ENCODE data around the gene FAM50B.

DNA sequence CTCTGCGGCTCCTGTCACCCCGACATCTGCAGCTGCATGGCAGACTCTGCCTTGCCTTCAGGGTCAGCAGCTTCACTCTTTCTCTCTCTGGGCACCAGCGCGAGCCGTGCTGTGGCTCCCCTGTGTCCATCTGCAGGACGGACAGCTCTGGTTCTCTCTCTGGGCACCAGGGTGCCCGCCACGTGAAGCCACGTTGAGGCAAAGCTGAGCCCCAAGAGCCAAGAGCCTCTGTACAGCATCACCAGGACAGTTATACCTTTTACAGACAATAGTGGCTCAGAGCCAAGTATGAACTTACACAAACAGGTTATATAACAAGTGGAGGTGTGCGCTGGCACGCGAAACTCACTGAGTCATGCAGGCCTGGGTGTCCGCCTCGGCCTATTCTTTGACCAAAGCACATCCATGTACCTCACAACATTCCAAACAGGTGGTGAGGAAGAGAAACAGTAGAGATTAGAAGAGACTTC lies 50.8 kb downstream of the FAM50B start:
- TF ChIP-seq, protein P1, sequence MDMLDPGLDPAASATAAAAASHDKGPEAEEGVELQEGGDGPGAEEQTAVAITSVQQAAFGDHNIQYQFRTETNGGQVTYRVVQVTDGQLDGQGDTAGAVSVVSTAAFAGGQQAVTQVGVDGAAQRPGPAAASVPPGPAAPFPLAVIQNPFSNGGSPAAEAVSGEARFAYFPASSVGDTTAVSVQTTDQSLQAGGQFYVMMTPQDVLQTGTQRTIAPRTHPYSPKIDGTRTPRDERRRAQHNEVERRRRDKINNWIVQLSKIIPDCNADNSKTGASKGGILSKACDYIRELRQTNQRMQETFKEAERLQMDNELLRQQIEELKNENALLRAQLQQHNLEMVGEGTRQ (IDR thresholded peaks at IDR 0.05; ENCODE audit: borderline replicate concordance, low read depth, low read length): no peak
- TF ChIP-seq, protein P2, sequence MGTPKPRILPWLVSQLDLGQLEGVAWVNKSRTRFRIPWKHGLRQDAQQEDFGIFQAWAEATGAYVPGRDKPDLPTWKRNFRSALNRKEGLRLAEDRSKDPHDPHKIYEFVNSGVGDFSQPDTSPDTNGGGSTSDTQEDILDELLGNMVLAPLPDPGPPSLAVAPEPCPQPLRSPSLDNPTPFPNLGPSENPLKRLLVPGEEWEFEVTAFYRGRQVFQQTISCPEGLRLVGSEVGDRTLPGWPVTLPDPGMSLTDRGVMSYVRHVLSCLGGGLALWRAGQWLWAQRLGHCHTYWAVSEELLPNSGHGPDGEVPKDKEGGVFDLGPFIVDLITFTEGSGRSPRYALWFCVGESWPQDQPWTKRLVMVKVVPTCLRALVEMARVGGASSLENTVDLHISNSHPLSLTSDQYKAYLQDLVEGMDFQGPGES (IDR thresholded peaks at IDR 0.05): no peak
- TF ChIP-seq FOXK2 (IDR thresholded peaks at IDR 0.05) (no peak), BCL11A (IDR thresholded peaks at IDR 0.05; ENCODE audit: low read depth, low read length) (no peak), NBN (IDR thresholded peaks at IDR 0.05) (no peak), SIX5 (IDR thresholded peaks at IDR 0.05; ENCODE audit: low read depth, low read length, severe bottlenecking) (no peak), MYB (IDR thresholded peaks at IDR 0.05; ENCODE audit: borderline replicate concordance, low read depth, low read length) (no peak), SREBF2 (IDR thresholded peaks at IDR 0.05; ENCODE audit: low read length) (no peak), NR2C2 (IDR thresholded peaks at IDR 0.05; ENCODE audit: borderline replicate concordance, control insufficient read depth, insufficient read length, low read depth) (no peak), CREB1 (IDR thresholded peaks at IDR 0.05; ENCODE audit: low read depth) (no peak)
- TF ChIP-seq, protein P3, sequence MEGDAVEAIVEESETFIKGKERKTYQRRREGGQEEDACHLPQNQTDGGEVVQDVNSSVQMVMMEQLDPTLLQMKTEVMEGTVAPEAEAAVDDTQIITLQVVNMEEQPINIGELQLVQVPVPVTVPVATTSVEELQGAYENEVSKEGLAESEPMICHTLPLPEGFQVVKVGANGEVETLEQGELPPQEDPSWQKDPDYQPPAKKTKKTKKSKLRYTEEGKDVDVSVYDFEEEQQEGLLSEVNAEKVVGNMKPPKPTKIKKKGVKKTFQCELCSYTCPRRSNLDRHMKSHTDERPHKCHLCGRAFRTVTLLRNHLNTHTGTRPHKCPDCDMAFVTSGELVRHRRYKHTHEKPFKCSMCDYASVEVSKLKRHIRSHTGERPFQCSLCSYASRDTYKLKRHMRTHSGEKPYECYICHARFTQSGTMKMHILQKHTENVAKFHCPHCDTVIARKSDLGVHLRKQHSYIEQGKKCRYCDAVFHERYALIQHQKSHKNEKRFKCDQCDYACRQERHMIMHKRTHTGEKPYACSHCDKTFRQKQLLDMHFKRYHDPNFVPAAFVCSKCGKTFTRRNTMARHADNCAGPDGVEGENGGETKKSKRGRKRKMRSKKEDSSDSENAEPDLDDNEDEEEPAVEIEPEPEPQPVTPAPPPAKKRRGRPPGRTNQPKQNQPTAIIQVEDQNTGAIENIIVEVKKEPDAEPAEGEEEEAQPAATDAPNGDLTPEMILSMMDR (IDR thresholded peaks at IDR 0.05 in 2 of 3, conservative IDR thresholded peaks at IDR 0.05 in 1 of 3; ENCODE audit: control insufficient read depth in 2 of 3, extremely low read depth in 1 of 3, insufficient read depth in 1 of 3, low read depth in 3 of 3, low read length in 3 of 3): no peak

Measured in GM12878 (cell line).